ENCODE results near the gene DBN1. TPM values are rescaled to one million over a fixed set of nuclear protein-coding genes. Genes with fewer than 3 reads are reported as not detected.

The DBN1 gene
- total RNA-seq, 4 donors from 2014 or later: 30.6 to 107 (median 82.7) TPM

DNA sequence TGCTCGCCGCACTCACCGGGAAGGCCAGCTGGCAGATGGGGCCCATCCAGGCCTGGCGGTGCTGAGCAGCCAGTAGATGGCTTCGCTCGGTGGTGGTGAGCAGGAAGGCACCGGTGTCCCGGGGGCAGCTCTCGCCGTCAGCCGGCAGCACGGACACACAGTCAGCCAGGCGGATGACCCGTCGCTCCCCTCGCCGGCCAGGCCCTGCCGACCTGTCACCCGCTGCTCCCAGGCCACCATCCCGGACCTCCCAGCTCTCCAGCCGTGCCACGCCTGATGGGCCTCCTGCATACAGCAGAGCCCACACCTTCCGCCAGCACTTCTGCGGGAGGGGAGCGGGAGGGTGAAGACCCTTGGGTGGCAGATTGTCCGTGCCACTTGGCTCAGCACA, 34.8 kb upstream of the DBN1 start:
- no peak for DNase-seq
- H3K4me1 ChIP-seq: no peaks in the 10 kb centered on the region
- TF ChIP-seq CTCF (IDR thresholded peaks at IDR 0.05): no peak
- TF ChIP-seq POLR2A (IDR thresholded peaks at IDR 0.05): no peak
- no peaks in the 10 kb centered on the region for H3K9me3 ChIP-seq
- H3K27me3 ChIP-seq: no peaks in the 10 kb centered on the region
- no peaks in the 10 kb centered on the region for H3K36me3 ChIP-seq
- H3K4me3 ChIP-seq: no peak overlapping the region
- H3K27ac ChIP-seq: no peak overlapping the region
- intact Hi-C loops (cut with DNase I; ENCODE audit: low total_unique reads): no loop called here

DNA sequence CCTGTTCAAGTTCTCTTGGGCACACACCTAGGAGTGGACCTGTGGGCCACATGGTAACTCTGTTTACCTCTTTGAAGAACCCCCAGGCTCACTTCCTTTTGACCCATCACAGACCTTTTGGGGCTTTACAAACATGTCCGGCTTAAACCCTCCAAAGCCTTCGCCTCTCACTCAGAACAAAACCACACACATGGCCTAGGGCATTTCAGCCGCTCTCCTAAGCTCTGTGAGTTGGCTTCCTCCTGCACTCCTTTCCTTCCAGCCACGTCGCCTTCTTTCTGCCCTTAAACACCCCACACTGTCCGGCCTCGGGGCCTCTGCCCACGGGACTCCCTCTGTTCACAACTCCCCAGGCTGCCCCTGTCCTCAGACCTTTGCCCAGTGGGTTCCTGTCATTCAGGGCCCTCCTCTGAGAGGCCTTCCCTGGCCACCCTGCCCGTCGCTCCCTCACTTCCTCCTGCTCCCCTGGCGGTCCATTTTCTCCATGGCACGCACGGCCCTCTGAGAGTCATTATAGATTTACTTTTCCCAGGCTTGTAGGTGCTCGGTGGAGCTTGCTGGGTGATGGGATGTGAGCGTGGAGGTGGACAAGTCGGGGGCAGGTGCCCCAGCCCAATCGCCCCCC, 34.3 kb upstream of the DBN1 start:
- Histone ChIP-seq H3K27ac (no peak overlapping the region), H3K4me1 (no peaks in the 10 kb centered on the region), H3K27me3 (no peaks in the 10 kb centered on the region), H3K4me3 (no peak overlapping the region), H3K36me3 (no peaks in the 10 kb centered on the region), H3K9me3 (no peaks in the 10 kb centered on the region)
- DNase-seq: no peak
- no peak for TF ChIP-seq CTCF (IDR thresholded peaks at IDR 0.05)
- no peak for TF ChIP-seq POLR2A (IDR thresholded peaks at IDR 0.05)
- intact Hi-C loops (cut with DNase I; ENCODE audit: low total_unique reads): no loop called here

DNA sequence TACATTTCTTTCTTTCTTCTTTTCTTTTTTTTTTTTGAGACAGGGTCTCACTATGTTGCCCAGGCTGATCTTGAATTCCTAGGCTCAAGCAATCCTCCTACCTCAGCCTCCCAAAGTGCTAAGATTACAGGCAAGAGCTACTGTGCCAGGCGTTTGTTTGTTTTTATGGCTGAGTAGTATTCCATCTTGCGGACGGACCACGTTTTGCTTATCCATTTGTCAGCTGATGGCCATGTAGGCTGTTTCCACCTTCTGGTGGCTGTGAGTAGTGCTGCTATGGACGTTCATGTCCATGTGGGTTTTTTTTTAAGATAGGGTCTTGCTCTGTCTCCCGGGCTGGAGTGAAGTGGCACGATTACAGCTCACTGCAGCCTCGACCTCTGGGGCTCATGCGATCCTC, 33.7 kb upstream of the DBN1 start:
- Histone ChIP-seq H3K4me1 (no peaks in the 10 kb centered on the region), H3K9me3 (no peaks in the 10 kb centered on the region), H3K27ac (no peak overlapping the region), H3K4me3 (no peak overlapping the region), H3K27me3 (no peaks in the 10 kb centered on the region), H3K36me3 (no peaks in the 10 kb centered on the region)
- no peak for DNase-seq
- intact Hi-C loops (cut with DNase I; ENCODE audit: low total_unique reads): no loop called here
- no peak for TF ChIP-seq CTCF (IDR thresholded peaks at IDR 0.05)
- TF ChIP-seq POLR2A (IDR thresholded peaks at IDR 0.05): no peak

GRCh38 chr5:177505075-177505474, 31.6 kb upstream of the DBN1 start:
- TF ChIP-seq POLR2A (IDR thresholded peaks at IDR 0.05) (no peak), CTCF (IDR thresholded peaks at IDR 0.05) (no peak)
- no peak overlapping the region for H3K27ac ChIP-seq
- H3K4me3 ChIP-seq: no peak overlapping the region
- H3K9me3 ChIP-seq: no peaks in the 10 kb centered on the region
- no peaks in the 10 kb centered on the region for H3K36me3 ChIP-seq
- no peak for DNase-seq
- no peaks in the 10 kb centered on the region for H3K4me1 ChIP-seq
- no peaks in the 10 kb centered on the region for H3K27me3 ChIP-seq
- intact Hi-C loops (cut with DNase I; ENCODE audit: low total_unique reads): no loop called here

GRCh38 chr5:177504086-177505056, 30.9 kb upstream of the DBN1 start:
- Histone ChIP-seq H3K9me3 (no peaks in the 10 kb centered on the region), H3K36me3 (no peaks in the 10 kb centered on the region), H3K4me1 (no peaks in the 10 kb centered on the region), H3K4me3 (no peak overlapping the region), H3K27ac (no peak overlapping the region), H3K27me3 (no peaks in the 10 kb centered on the region)
- no peak for TF ChIP-seq CTCF (IDR thresholded peaks at IDR 0.05)
- intact Hi-C loops (cut with DNase I; ENCODE audit: low total_unique reads): loop anchor here (5.0 kb wide), 2 partner anchors 97 to 117 kb away; partner anchors contain the start of gene F12
- DNase-seq: no peak
